ENCODE results near the gene UBAP1L. TPM values are rescaled to one million over a fixed set of nuclear protein-coding genes. Genes with fewer than 3 reads are reported as not detected.

UBAP1L gene
- total and polyA plus RNA-seq, 2 donors (not counting 3 experiments of a cell fraction or from before 2014, with no cell fraction given), result 1.9 to 5.0 TPM

- POLR2A ChIA-PET, result no interaction called here
- Histone ChIP-seq H3K4me3 (replicated peaks in 1 of 3; ENCODE audit: insufficient read depth in 1 of 3, low read depth in 1 of 3, low read length in 3 of 3) (no peak overlapping the region), H3K27me3 (ENCODE audit: control insufficient read depth in 2 of 2, insufficient read depth in 2 of 2, low read length in 2 of 2) (no peaks in the 10 kb centered on the region), H3K9me1 (replicated peaks; ENCODE audit: control insufficient read depth, extremely low read depth, insufficient read depth, low read length) (no peaks in the 10 kb centered on the region), H3K9me3 (replicated peaks; ENCODE audit: control insufficient read depth, insufficient read depth, low read length) (no peaks in the 10 kb centered on the region), H4K20me1 (replicated peaks; ENCODE audit: control insufficient read depth, extremely low read depth, insufficient read depth, low read length) (no peaks in the 10 kb centered on the region), H3K27ac (ENCODE audit: insufficient read depth, low read depth, low read length) (no peak overlapping the region), H3K9ac (replicated peaks; ENCODE audit: extremely low read depth, insufficient read depth, low read length) (no peak overlapping the region), H3K4me2 (ENCODE audit: insufficient read depth, low read length) (no peak overlapping the region), H3K36me3 (ENCODE audit: control insufficient read depth in 2 of 2, extremely low read depth in 1 of 2, insufficient read depth in 2 of 2, low read length in 2 of 2) (peaks cover 0 to 3% of the 10 kb centered on the region in 2 experiments), H3K4me1 (ENCODE audit: control insufficient read depth, extremely low read depth, insufficient read depth, low read length) (no peaks in the 10 kb centered on the region), H3K79me2 (ENCODE audit: control insufficient read depth, insufficient read depth, low read length) (no peaks in the 10 kb centered on the region), H2AFZ (ENCODE audit: low read depth, low read length) (no peak overlapping the region)
- BruUV-seq (replicated peaks), result no TSS peak
- DNase-seq (ENCODE audit: low read depth, low spot score) (no peak), FAIRE-seq (no peak)
- dilution Hi-C loops (cut with MboI; ENCODE audit: extremely low pct_ligation_motif_present, low sequenced_read_pairs) (no loop called here), intact Hi-C loops (cut with micrococcal nuclease) (no loop called here)
- TF ChIP-seq EZH2 (IDR thresholded peaks at IDR 0.05; ENCODE audit: borderline replicate concordance, low read depth, low read length, severe bottlenecking), result no peak
- CTCF ChIA-PET, result interaction anchor here (1.0 to 1.3 kb wide), 2 partner anchors 8 to 15 kb away, joined by 3 to 4 read pairs; no protein-coding TSS in a partner anchor
These were observed 21.8 kb downstream of the UBAP1L start for GRCh38 chr15:65092911-65093792.

GRCh38 chr15:65091946-65092770 lies 22.8 kb downstream of the UBAP1L start:
- ChIA-PET POLR2A (no interaction called here), CTCF (interaction anchor here (1.0 to 1.3 kb wide), 3 partner anchors 9 to 14 kb away, joined by 3 to 5 read pairs (median 4); no protein-coding TSS in a partner anchor)
- intact Hi-C loops (cut with micrococcal nuclease) (no loop called here), dilution Hi-C loops (cut with MboI; ENCODE audit: extremely low pct_ligation_motif_present, low sequenced_read_pairs) (no loop called here)
- Histone ChIP-seq H3K9me1 (replicated peaks; ENCODE audit: control insufficient read depth, extremely low read depth, insufficient read depth, low read length) (no peaks in the 10 kb centered on the region), H2AFZ (ENCODE audit: low read depth, low read length) (no peak overlapping the region), H3K4me1 (ENCODE audit: control insufficient read depth, extremely low read depth, insufficient read depth, low read length) (no peaks in the 10 kb centered on the region), H3K9ac (replicated peaks; ENCODE audit: extremely low read depth, insufficient read depth, low read length) (no peak overlapping the region), H3K4me3 (replicated peaks in 1 of 3; ENCODE audit: insufficient read depth in 1 of 3, low read depth in 1 of 3, low read length in 3 of 3) (no peak overlapping the region), H3K27ac (ENCODE audit: insufficient read depth, low read depth, low read length) (no peak overlapping the region), H4K20me1 (replicated peaks; ENCODE audit: control insufficient read depth, extremely low read depth, insufficient read depth, low read length) (no peaks in the 10 kb centered on the region), H3K79me2 (ENCODE audit: control insufficient read depth, insufficient read depth, low read length) (no peaks in the 10 kb centered on the region), H3K9me3 (replicated peaks; ENCODE audit: control insufficient read depth, insufficient read depth, low read length) (no peaks in the 10 kb centered on the region), H3K27me3 (ENCODE audit: control insufficient read depth in 2 of 2, insufficient read depth in 2 of 2, low read length in 2 of 2) (no peaks in the 10 kb centered on the region), H3K36me3 (ENCODE audit: control insufficient read depth in 2 of 2, extremely low read depth in 1 of 2, insufficient read depth in 2 of 2, low read length in 2 of 2) (no peaks in the 10 kb centered on the region), H3K4me2 (ENCODE audit: insufficient read depth, low read length) (no peak overlapping the region)
- no peak for FAIRE-seq
- no TSS peak for BruUV-seq (replicated peaks)
- no peak for DNase-seq (ENCODE audit: low read depth, low spot score)
- TF ChIP-seq CTCF (IDR thresholded peaks at IDR 0.05; ENCODE audit: extremely low read depth in 1 of 2, insufficient read depth in 1 of 2, low read depth in 1 of 2, low read length in 2 of 2), result no peak
- no peak for TF ChIP-seq POLR2A (IDR thresholded peaks at IDR 0.05; ENCODE audit: low read depth, low read length)
- no peak for TF ChIP-seq JUN (IDR thresholded peaks at IDR 0.05; ENCODE audit: borderline replicate concordance, insufficient read depth, insufficient read length, low read depth)
